B cell (primary cell): ENCODE data around the gene NOC2L. TPM values are rescaled to one million over a fixed set of nuclear protein-coding genes. Genes with fewer than 3 reads are reported as not detected.

Source experiments
- ATAC-seq: fragments of 200-7000 bp; cut with Tn5 transposase; one replicate; pipeline ENCODE4 v1.10.0; 2021; ENCODE audit warnings: low read depth, mild to moderate bottlenecking, moderate number of reproducible peaks, moderate library complexity
- CTCF ChIA-PET: fragments of 350-600 bp; sonication (Branson Sonifier 250); formaldehyde crosslinking; loops from one replicate; lab custom pipeline; 2021; ENCODE audit warnings: antibody characterized with exemption, inconsistent platforms; lab: Charles Lee
- POLR2A ChIA-PET: fragments of 350-600 bp; sonication (Branson Sonifier 250); formaldehyde crosslinking; loops from one replicate; lab custom pipeline; 2021; ENCODE audit warnings: antibody characterized with exemption; lab: Charles Lee
- DNase-seq: peaks from one replicate; pipeline ENCODE4 v3.0.0; 2013
- H2AFZ ChIP-seq: 2 replicates; pipeline ENCODE4 v1.6.1; 2012; ENCODE audit warnings: mild to moderate bottlenecking, low read depth, low read length; ENCODE audit not compliant: insufficient read depth, poor library complexity, severe bottlenecking
- H3K27ac ChIP-seq, 2 donors: 1 replicate in 1 of 2; 2 replicates in 1 of 2; pipeline ENCODE4 v1.5.1; 2012 to 2013; ENCODE audit warnings: low read length in 2 of 2, mild to moderate bottlenecking in 2 of 2, moderate library complexity in 1 of 2
- H3K27me3 ChIP-seq, 4 experiments: fragments of 200-600 bp in 1 of 4; sonication (generic) in 1 of 4; replicated peaks in 1 of 4; 1 replicate in 2 of 4; 2 replicates in 2 of 4; pipeline versions ENCODE4 v1.6.1 to v1.7.0; 2013 to 2016; ENCODE audit warnings: low read length in 3 of 4, mild to moderate bottlenecking in 2 of 4, mixed read lengths in 1 of 4, moderate library complexity in 1 of 4; ENCODE audit not compliant: insufficient read depth in 4 of 4, control insufficient read depth in 3 of 4; ENCODE audit errors: control extremely low read depth in 1 of 4
- H3K36me3 ChIP-seq, 2 experiments: replicated peaks in 1 of 2; 1 replicate in 1 of 2; 2 replicates in 1 of 2; pipeline versions ENCODE4 v1.6.1 to v1.7.1; 2013; ENCODE audit warnings: low read length in 1 of 2; ENCODE audit not compliant: insufficient read depth in 2 of 2, control insufficient read depth in 1 of 2; ENCODE audit errors: control extremely low read depth in 1 of 2, extremely low read depth in 1 of 2
- H3K4me1 ChIP-seq, 2 donors: fragments of 200-600 bp in 1 of 2; sonication (generic) in 1 of 2; 1 replicate in 1 of 2; 2 replicates in 1 of 2; pipeline versions ENCODE4 v1.5.1 to v1.6.1; 2013 to 2017; ENCODE audit warnings: low read length in 2 of 2; ENCODE audit not compliant: control insufficient read depth in 2 of 2, insufficient read depth in 2 of 2
- H3K4me2 ChIP-seq: replicated peaks from 2 replicates; pipeline ENCODE3; 2012; ENCODE audit warnings: mild to moderate bottlenecking, low read depth, low read length; ENCODE audit not compliant: poor library complexity, severe bottlenecking
- H3K4me3 ChIP-seq, 5 experiments: fragments of 200-600 bp in 1 of 5; sonication (generic) in 1 of 5; 1 replicate in 3 of 5; 2 replicates in 2 of 5; pipeline versions ENCODE4 v1.5.1 to v1.7.0; 2011 to 2016; ENCODE audit warnings: low read length in 4 of 5, mild to moderate bottlenecking in 4 of 5, low read depth in 2 of 5, control low read depth in 1 of 5, moderate library complexity in 1 of 5; ENCODE audit not compliant: insufficient read depth in 1 of 5; ENCODE audit errors: control extremely low read depth in 1 of 5, extremely low read depth in 1 of 5
- H3K79me2 ChIP-seq: fragments of 200-600 bp; sonication (generic); one replicate; pipeline ENCODE4 v1.6.0; 2016; ENCODE audit warnings: low read length; ENCODE audit not compliant: control insufficient read depth, insufficient read depth
- H3K9ac ChIP-seq: fragments of 200-600 bp; sonication (generic); 2 replicates; pipeline ENCODE4 v1.6.1; 2017; ENCODE audit warnings: mild to moderate bottlenecking, low read length, moderate library complexity
- H3K9me3 ChIP-seq, 3 donors: one replicate each; pipeline versions ENCODE4 v1.6.1 to v1.7.1; 2013; ENCODE audit warnings: low read length in 2 of 3; ENCODE audit not compliant: control insufficient read depth in 2 of 3, insufficient read depth in 1 of 3; ENCODE audit errors: control extremely low read depth in 1 of 3
- H4K20me1 ChIP-seq: 2 replicates; pipeline ENCODE4 v1.6.0; 2012; ENCODE audit warnings: mild to moderate bottlenecking, low read length; ENCODE audit not compliant: insufficient read depth, control insufficient read depth, poor library complexity, severe bottlenecking
- H3K27ac Mint-ChIP-seq: one replicate; pipeline ENCODE4 v1.8.0; 2021; ENCODE audit warnings: mixed read lengths
- H3K27me3 Mint-ChIP-seq: one replicate; pipeline ENCODE4 v1.8.0; 2021; ENCODE audit warnings: mixed read lengths
- H3K4me1 Mint-ChIP-seq: one replicate; pipeline ENCODE4 v1.8.0; 2021; ENCODE audit warnings: mixed read lengths
- H3K4me3 Mint-ChIP-seq: one replicate; pipeline ENCODE4 v1.8.0; 2021; ENCODE audit warnings: mixed read lengths
- H3K9me3 Mint-ChIP-seq: one replicate; pipeline ENCODE4 v1.8.0; 2022; ENCODE audit warnings: mixed read lengths; ENCODE audit not compliant: insufficient read depth
- CTCF ChIP-seq: fragments of 200-600 bp; IDR thresholded peaks from one replicate; pipeline ENCODE4 v1.8.0; 2022; ENCODE audit warnings: antibody characterized with exemption, mild to moderate bottlenecking
- EZH2 ChIP-seq: IDR thresholded peaks from 2 replicates; pipeline ENCODE4 v1.6.1; 2012; ENCODE audit warnings: borderline replicate concordance, low read depth, mild to moderate bottlenecking, moderate library complexity, low read length; ENCODE audit not compliant: insufficient read depth, poor library complexity, severe bottlenecking
- WGBS: methylation state at CpG from one replicate; pipeline ENCODE4 v1.1.5; 2013; ENCODE audit warnings: missing lambda C conversion rate; ENCODE audit not compliant: insufficient coverage; 5-methylcytosine and 5-hydroxymethylcytosine counted together
- intact Hi-C: fragments of 100-400 bp; cut with micrococcal nuclease; formaldehyde crosslinking; loops from one replicate; pipeline ENCODE4 v1.10.0; 2022
- polyA minus RNA-seq: library from RNA; depleted of rRNA, polyadenylated mRNA; stranded (reverse); fragments of >200 nt; gene quantifications from 2 replicates; pipeline ENCODE4 v1.2.3, GENCODE V29; 2012
- polyA plus RNA-seq: library from polyadenylated mRNA; depleted of rRNA; stranded (reverse); fragments of >200 nt; gene quantifications from 2 replicates; pipeline ENCODE4 v1.2.3, GENCODE V29; 2012
- total RNA-seq, 2 donors: library from RNA; stranded (reverse); fragments of 120-200 nt in 1 of 2; gene quantifications; 1 replicate in 1 of 2; 2 replicates in 1 of 2; pipeline versions ENCODE4 v1.2.3 to v1.2.4, GENCODE V29; 2013 to 2022

Gene NOC2L
- 64.1 and 69.2 TPM in 2 replicates for total RNA-seq
- total RNA-seq (2013): 40.7 TPM
- polyA plus RNA-seq: 48.0 and 63.3 TPM in 2 replicates
- polyA minus RNA-seq: 64.1 and 67.8 TPM in 2 replicates

GRCh38 chr1:958823-959730, at the start of gene NOC2L:
NOC2L (minus strand) TSS chr1:959256; CDS start chr1:959240, 16 bp downstream.
- Histone ChIP-seq H3K9me3 (no peaks in the 10 kb centered on the region), H4K20me1 (peaks cover 50% of the 10 kb centered on the region), H3K4me1 (peaks cover 24 to 42% of the 10 kb centered on the region in 2 donors), H3K27ac (peak within 1 kb of the TSS in 1 of 2 donors; percentile 78), H3K27me3 (no peaks in the 10 kb centered on the region), H3K4me2 (peak within 1 kb of the TSS; percentile 83), H3K36me3 (peaks cover 0 to 31% of the 10 kb centered on the region in 2 experiments), H3K9ac (peak within 1 kb of the TSS; percentile 98), H3K4me3 (peak within 1 kb of the TSS; percentile 80 to 95 (median 92)), H3K79me2 (peaks cover 23% of the 10 kb centered on the region), H2AFZ (peak within 1 kb of the TSS; percentile 98)
- H3K4me1 Mint-ChIP-seq: peaks cover 16% of the 10 kb centered on the region
- WGBS: 9% methylated on average over 91 of the region's 101 CpGs
- peak within 1 kb of the TSS; percentile 78 for H3K27ac Mint-ChIP-seq
- intact Hi-C loops: no loop called here
- peak; percentile 95 for DNase-seq
- no peaks in the 10 kb centered on the region for H3K27me3 Mint-ChIP-seq
- peak; percentile 90 for ATAC-seq
- H3K9me3 Mint-ChIP-seq: no peaks in the 10 kb centered on the region
- H3K4me3 Mint-ChIP-seq: peak within 1 kb of the TSS; percentile 88
- TF ChIP-seq CTCF (no peak), EZH2 (no peak)
- POLR2A ChIA-PET: interaction anchor here (0.7 to 1.4 kb wide), 3 partner anchors 17 to 314 kb away, joined by 4 to 6 read pairs (median 5); partner anchors contain the start of gene UBE2J2
- CTCF ChIA-PET: interaction anchor here (1.2 kb wide), 2 partner anchors 54 to 89 kb away, joined by 4 to 5 read pairs; no protein-coding TSS in a partner anchor
